HCT116 (cell line): ENCODE results near the gene FRMD4B. TPM values are rescaled to one million over a fixed set of nuclear protein-coding genes. Genes with fewer than 3 reads are reported as not detected.

Experiments
- ATAC-seq: fragments of 200-7000 bp; cut with Tn5 transposase; 2 replicates; pipeline ENCODE4 v1.9.1; 2020; ENCODE audit warnings: mild to moderate bottlenecking, moderate library complexity
- BruUV-seq: library from RNA; stranded (reverse); fragments of 400-500 nt; replicated peaks from 2 replicates; lab custom pipeline; 2021; lab: Mats Ljungman, UMichigan
- CTCF ChIA-PET: fragments of 300-600 bp; sonication (Branson Sonifier 250); formaldehyde crosslinking; loops from one replicate; lab custom pipeline; 2021; ENCODE audit warnings: antibody characterized with exemption; lab: Charles Lee
- POLR2A ChIA-PET: fragments of 300-600, 350-600 bp; sonication (Branson Sonifier 250); formaldehyde crosslinking; loops from one replicate; lab custom pipeline; 2021; ENCODE audit warnings: antibody characterized with exemption; lab: Charles Lee
- RAD21 ChIA-PET, 2 experiments: fragments of 300-600 bp; sonication (Branson Sonifier 250); formaldehyde crosslinking; loops; one replicate each; lab custom pipeline; 2023; ENCODE audit warnings: low total read pairs in 2 of 2; ENCODE audit not compliant: uncharacterized antibody in 2 of 2, unreplicated experiment in 2 of 2, low non-redundant PET in 1 of 2; lab: Charles Lee
- DNase-seq: peaks from one replicate; pipeline ENCODE4 v3.0.0-alpha.2; 2010; ENCODE audit warnings: low read depth, low spot score
- H2AFZ ChIP-seq: fragments of 200-600 bp; shearing (Covaris generic), sonication (generic); 2 replicates; pipeline ENCODE4 v1.6.1; 2017; ENCODE audit warnings: low read depth, mixed run types, mixed read lengths, antibody characterized with exemption, low read length; ENCODE audit not compliant: poor library complexity, severe bottlenecking
- H3K27ac ChIP-seq: 2 replicates; pipeline ENCODE4 v1.5.1; 2012; ENCODE audit warnings: low read depth, low read length
- H3K27me3 ChIP-seq: fragments of 200-600 bp; sonication (generic); 2 replicates; pipeline ENCODE4 v1.6.1; 2016; ENCODE audit warnings: mixed run types, low read length, mixed read lengths; ENCODE audit not compliant: insufficient read depth
- H3K36me3 ChIP-seq, 2 experiments: fragments of 200-500 bp in 1 of 2; fragments of 200-600 bp in 1 of 2; sonication (Bioruptor generic) in 1 of 2; sonication (generic) in 1 of 2; 2 replicates each; pipeline versions ENCODE4 v1.5.1 to v1.6.1; 2014 to 2016; ENCODE audit warnings: low read length in 2 of 2, inconsistent platforms in 1 of 2, mixed read lengths in 1 of 2, mixed run types in 1 of 2; ENCODE audit not compliant: insufficient read depth in 2 of 2, control insufficient read depth in 1 of 2
- H3K4me1 ChIP-seq, 2 experiments: fragments of 200-600 bp in 1 of 2; sonication (generic) in 1 of 2; 2 replicates each; pipeline versions ENCODE4 v1.5.1 to v1.6.1; 2012 to 2017; ENCODE audit warnings: low read length in 2 of 2, inconsistent platforms in 1 of 2, mild to moderate bottlenecking in 1 of 2, mixed read lengths in 1 of 2, mixed run types in 1 of 2, moderate library complexity in 1 of 2; ENCODE audit not compliant: insufficient read depth in 2 of 2, control insufficient read depth in 1 of 2
- H3K4me2 ChIP-seq: fragments of 200-600 bp; sonication (generic); 2 replicates; pipeline ENCODE4 v1.6.1; 2017; ENCODE audit warnings: mixed run types, low read length, mixed read lengths
- H3K4me3 ChIP-seq, 2 experiments: fragments of 200-600 bp in 1 of 2; sonication (generic) in 1 of 2; replicated peaks in 1 of 2; 2 replicates each; pipeline ENCODE4 v1.5.1; 2011 to 2016; ENCODE audit warnings: low read length in 2 of 2, control low read depth in 1 of 2, low read depth in 1 of 2, mild to moderate bottlenecking in 1 of 2, mixed read lengths in 1 of 2, mixed run types in 1 of 2
- H3K79me2 ChIP-seq: fragments of 200-600 bp; sonication (generic); 2 replicates; pipeline ENCODE4 v1.6.1; 2017; ENCODE audit warnings: mild to moderate bottlenecking, mixed run types, low read length, moderate library complexity, mixed read lengths; ENCODE audit not compliant: insufficient read depth
- H3K9ac ChIP-seq: fragments of 200-600 bp; sonication (generic); 2 replicates; pipeline ENCODE4 v1.6.1; 2016; ENCODE audit warnings: low read length, mixed read lengths
- H3K9me2 ChIP-seq: fragments of 200-600 bp; sonication (generic), shearing (Covaris generic); 2 replicates; pipeline ENCODE4 v1.6.1; 2017; ENCODE audit warnings: mixed run types, mild to moderate bottlenecking, moderate library complexity; ENCODE audit not compliant: insufficient read depth
- H3K9me3 ChIP-seq, 2 experiments: fragments of 200-500 bp in 1 of 2; fragments of 200-600 bp in 1 of 2; sonication (Bioruptor generic) in 1 of 2; sonication (generic) in 1 of 2; 2 replicates each; pipeline ENCODE4 v1.6.1; 2014 to 2017; ENCODE audit warnings: low read length in 2 of 2, mixed read lengths in 2 of 2, inconsistent platforms in 1 of 2, low read depth in 1 of 2, mild to moderate bottlenecking in 1 of 2, mixed run types in 1 of 2, moderate library complexity in 1 of 2; ENCODE audit not compliant: control insufficient read depth in 1 of 2, insufficient read depth in 1 of 2
- H4K20me1 ChIP-seq: fragments of 200-600 bp; sonication (generic), shearing (Covaris generic); 2 replicates; pipeline ENCODE4 v1.6.1; 2017; ENCODE audit warnings: mixed run types, mild to moderate bottlenecking, moderate library complexity; ENCODE audit not compliant: insufficient read depth
- CBX3 ChIP-seq: IDR thresholded peaks from 2 replicates; pipeline ENCODE4 v1.6.1; 2012; ENCODE audit warnings: low read depth
- CEBPB ChIP-seq: IDR thresholded peaks from 2 replicates; pipeline ENCODE4 v1.6.1; 2012; ENCODE audit warnings: low read depth
- EGR1 ChIP-seq: IDR thresholded peaks from 2 replicates; pipeline ENCODE4 v1.6.1; 2012; ENCODE audit warnings: low read depth
- ELF1 ChIP-seq: IDR thresholded peaks from 2 replicates; pipeline ENCODE4 v1.6.1; 2012; ENCODE audit warnings: low read depth, borderline replicate concordance
- EZH2 ChIP-seq: fragments of 200-600 bp; sonication (generic); IDR thresholded peaks from 2 replicates; pipeline ENCODE4 v1.6.1; 2017; ENCODE audit warnings: antibody characterized with exemption, mixed run types
- FOSL1 ChIP-seq: IDR thresholded peaks from 2 replicates; pipeline ENCODE4 v1.6.1; 2012; ENCODE audit warnings: low read depth
- JUND ChIP-seq: IDR thresholded peaks from 2 replicates; pipeline ENCODE4 v1.6.1; 2012
- MAX ChIP-seq: IDR thresholded peaks from 2 replicates; pipeline ENCODE4 v1.6.1; 2012
- POLR2A ChIP-seq: IDR thresholded peaks from 2 replicates; pipeline ENCODE4 v1.7.0; 2011; ENCODE audit warnings: borderline replicate concordance; ENCODE audit not compliant: insufficient read depth, insufficient read length; ENCODE audit errors: extremely low read depth
- POLR2AphosphoS5 ChIP-seq: IDR thresholded peaks from 2 replicates; pipeline ENCODE4 v1.6.1; 2011; ENCODE audit warnings: mild to moderate bottlenecking, low read depth, low read length, moderate library complexity
- RAD21 ChIP-seq: IDR thresholded peaks from 2 replicates; pipeline ENCODE4 v1.6.1; 2012; ENCODE audit warnings: low read depth, mild to moderate bottlenecking
- SIN3A ChIP-seq: IDR thresholded peaks from 2 replicates; pipeline ENCODE4 v1.6.1; 2012; ENCODE audit warnings: low read depth
- SP1 ChIP-seq: IDR thresholded peaks from 2 replicates; pipeline ENCODE4 v1.6.1; 2012; ENCODE audit warnings: low read depth
- SRF ChIP-seq: IDR thresholded peaks from 2 replicates; pipeline ENCODE4 v1.6.1; 2012; ENCODE audit warnings: low read depth
- TCF7L2 ChIP-seq: IDR thresholded peaks from 2 replicates; pipeline ENCODE4 v1.7.0; 2011; ENCODE audit warnings: borderline replicate concordance, inconsistent platforms; ENCODE audit not compliant: insufficient read depth, insufficient read length; ENCODE audit errors: extremely low read depth
- YY1 ChIP-seq: IDR thresholded peaks from 2 replicates; pipeline ENCODE4 v1.6.1; 2011; ENCODE audit warnings: low read length, low read depth, moderate library complexity, mild to moderate bottlenecking; ENCODE audit not compliant: insufficient replicate concordance; ENCODE audit errors: extremely low read depth
- ZBTB33 ChIP-seq: IDR thresholded peaks from 2 replicates; pipeline ENCODE4 v1.6.1; 2011; ENCODE audit warnings: mild to moderate bottlenecking, low read length, moderate library complexity; ENCODE audit not compliant: insufficient replicate concordance; ENCODE audit errors: extremely low read depth
- intact Hi-C: fragments of 100-400 bp; cut with micrococcal nuclease; formaldehyde crosslinking; loops from 2 replicates; pipeline ENCODE4 v1.10.0; 2022
- total RNA-seq: library from RNA; stranded (reverse); gene quantifications from one replicate; pipeline ENCODE4 v1.2.1, GENCODE V29; 2021; ENCODE audit not compliant: unreplicated experiment
- TF ChIP-seq, protein P1 (sequence below): IDR thresholded peaks from 2 replicates; pipeline ENCODE4 v1.6.1; 2012; ENCODE audit warnings: low read depth
- TF ChIP-seq, protein P2 (sequence below): IDR thresholded peaks from 2 replicates; pipeline ENCODE4 v1.6.1; 2012
- TF ChIP-seq, protein P3 (sequence below), 3 experiments: fragments of 200-600 bp in 1 of 3; sonication (generic) in 1 of 3; IDR thresholded peaks in 2 of 3; conservative IDR thresholded peaks in 1 of 3; 2 replicates each; pipeline ENCODE4 v1.5.1; 2012 to 2017; ENCODE audit warnings: low read depth in 2 of 3, low read length in 2 of 3, antibody characterized with exemption in 1 of 3, borderline replicate concordance in 1 of 3, control low read depth in 1 of 3, mild to moderate bottlenecking in 1 of 3, mixed read lengths in 1 of 3, mixed run types in 1 of 3, moderate library complexity in 1 of 3; ENCODE audit not compliant: insufficient read depth in 1 of 3

FRMD4B gene
- total RNA-seq, 1 experiment from 2014 or later: 2.0 TPM

- CTCF ChIA-PET: no interaction called here
- intact Hi-C loops: no loop called here
- H3K4me3 ChIP-seq: no peak overlapping the region
These were observed 131.5 kb downstream of the FRMD4B start for GRCh38 chr3:69254351-69254750.

More at GRCh38 chr3:69254351-69254750, 131.5 kb downstream of the FRMD4B start:
- no peak overlapping the region for H3K4me2 ChIP-seq
- H3K27ac ChIP-seq: no peak overlapping the region
- no peak for DNase-seq
- TF ChIP-seq, protein P1, sequence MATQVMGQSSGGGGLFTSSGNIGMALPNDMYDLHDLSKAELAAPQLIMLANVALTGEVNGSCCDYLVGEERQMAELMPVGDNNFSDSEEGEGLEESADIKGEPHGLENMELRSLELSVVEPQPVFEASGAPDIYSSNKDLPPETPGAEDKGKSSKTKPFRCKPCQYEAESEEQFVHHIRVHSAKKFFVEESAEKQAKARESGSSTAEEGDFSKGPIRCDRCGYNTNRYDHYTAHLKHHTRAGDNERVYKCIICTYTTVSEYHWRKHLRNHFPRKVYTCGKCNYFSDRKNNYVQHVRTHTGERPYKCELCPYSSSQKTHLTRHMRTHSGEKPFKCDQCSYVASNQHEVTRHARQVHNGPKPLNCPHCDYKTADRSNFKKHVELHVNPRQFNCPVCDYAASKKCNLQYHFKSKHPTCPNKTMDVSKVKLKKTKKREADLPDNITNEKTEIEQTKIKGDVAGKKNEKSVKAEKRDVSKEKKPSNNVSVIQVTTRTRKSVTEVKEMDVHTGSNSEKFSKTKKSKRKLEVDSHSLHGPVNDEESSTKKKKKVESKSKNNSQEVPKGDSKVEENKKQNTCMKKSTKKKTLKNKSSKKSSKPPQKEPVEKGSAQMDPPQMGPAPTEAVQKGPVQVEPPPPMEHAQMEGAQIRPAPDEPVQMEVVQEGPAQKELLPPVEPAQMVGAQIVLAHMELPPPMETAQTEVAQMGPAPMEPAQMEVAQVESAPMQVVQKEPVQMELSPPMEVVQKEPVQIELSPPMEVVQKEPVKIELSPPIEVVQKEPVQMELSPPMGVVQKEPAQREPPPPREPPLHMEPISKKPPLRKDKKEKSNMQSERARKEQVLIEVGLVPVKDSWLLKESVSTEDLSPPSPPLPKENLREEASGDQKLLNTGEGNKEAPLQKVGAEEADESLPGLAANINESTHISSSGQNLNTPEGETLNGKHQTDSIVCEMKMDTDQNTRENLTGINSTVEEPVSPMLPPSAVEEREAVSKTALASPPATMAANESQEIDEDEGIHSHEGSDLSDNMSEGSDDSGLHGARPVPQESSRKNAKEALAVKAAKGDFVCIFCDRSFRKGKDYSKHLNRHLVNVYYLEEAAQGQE: no peak
- TF ChIP-seq SRF (no peak), EZH2 (no peak), JUND (no peak), SIN3A (no peak), MAX (no peak), TCF7L2 (no peak), CEBPB (no peak), YY1 (no peak), EGR1 (no peak), POLR2A (no peak), CBX3 (no peak), ZBTB33 (no peak), ELF1 (no peak), FOSL1 (no peak), POLR2AphosphoS5 (no peak), SP1 (no peak), RAD21 (no peak)
- TF ChIP-seq, protein P2, sequence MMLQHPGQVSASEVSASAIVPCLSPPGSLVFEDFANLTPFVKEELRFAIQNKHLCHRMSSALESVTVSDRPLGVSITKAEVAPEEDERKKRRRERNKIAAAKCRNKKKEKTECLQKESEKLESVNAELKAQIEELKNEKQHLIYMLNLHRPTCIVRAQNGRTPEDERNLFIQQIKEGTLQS: no peak
- TF ChIP-seq, protein P3, sequence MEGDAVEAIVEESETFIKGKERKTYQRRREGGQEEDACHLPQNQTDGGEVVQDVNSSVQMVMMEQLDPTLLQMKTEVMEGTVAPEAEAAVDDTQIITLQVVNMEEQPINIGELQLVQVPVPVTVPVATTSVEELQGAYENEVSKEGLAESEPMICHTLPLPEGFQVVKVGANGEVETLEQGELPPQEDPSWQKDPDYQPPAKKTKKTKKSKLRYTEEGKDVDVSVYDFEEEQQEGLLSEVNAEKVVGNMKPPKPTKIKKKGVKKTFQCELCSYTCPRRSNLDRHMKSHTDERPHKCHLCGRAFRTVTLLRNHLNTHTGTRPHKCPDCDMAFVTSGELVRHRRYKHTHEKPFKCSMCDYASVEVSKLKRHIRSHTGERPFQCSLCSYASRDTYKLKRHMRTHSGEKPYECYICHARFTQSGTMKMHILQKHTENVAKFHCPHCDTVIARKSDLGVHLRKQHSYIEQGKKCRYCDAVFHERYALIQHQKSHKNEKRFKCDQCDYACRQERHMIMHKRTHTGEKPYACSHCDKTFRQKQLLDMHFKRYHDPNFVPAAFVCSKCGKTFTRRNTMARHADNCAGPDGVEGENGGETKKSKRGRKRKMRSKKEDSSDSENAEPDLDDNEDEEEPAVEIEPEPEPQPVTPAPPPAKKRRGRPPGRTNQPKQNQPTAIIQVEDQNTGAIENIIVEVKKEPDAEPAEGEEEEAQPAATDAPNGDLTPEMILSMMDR (IDR thresholded peaks at IDR 0.05 in 2 of 3, conservative IDR thresholded peaks at IDR 0.05 in 1 of 3; ENCODE audit: borderline replicate concordance in 1 of 3, insufficient read depth in 1 of 3, low read depth in 2 of 3, low read length in 2 of 3): no peak
- POLR2A ChIA-PET: no interaction called here
- no peak overlapping the region for H3K9ac ChIP-seq
- RAD21 ChIA-PET: no interaction called here
- H2AFZ ChIP-seq: no peak overlapping the region
- H3K36me3 ChIP-seq: no peaks in the 10 kb centered on the region
- no peak for ATAC-seq
- no TSS peak for BruUV-seq
- H3K79me2 ChIP-seq: no peaks in the 10 kb centered on the region
- peaks cover 0 to 6% of the 10 kb centered on the region in 2 experiments; a peak in 1 of 4 replicates for H3K4me1 ChIP-seq
- no peaks in the 10 kb centered on the region for H4K20me1 ChIP-seq
- H3K9me3 ChIP-seq: no peaks in the 10 kb centered on the region
- no peaks in the 10 kb centered on the region for H3K9me2 ChIP-seq
- peaks cover 5% of the 10 kb centered on the region; the same call in 1 of the 2 replicates for H3K27me3 ChIP-seq
